CD4-positive, alpha-beta T cell treated with Interleukin-17A for 1 hour (primary cell): Measurements from ENCODE around the gene GNGT2.
A peak's percentile ranks its signal among the peaks of the same experiment; 100 is the strongest.
"Not testable (repeated sequence)": the region's sequence is repeated elsewhere in the genome, so short reads cannot be mapped to it uniquely, and the experiment has no call there.

Source experiments
- DNase-seq: peaks from one replicate; pipeline ENCODE4 v3.0.0-alpha.2; 2020

Gene GNGT2

GRCh38 chr17:49203796-49204195 is 6.6 kb downstream of the GNGT2 start:
- no peak for DNase-seq

- no peak for DNase-seq
These were observed 8.9 kb downstream of the GNGT2 start for GRCh38 chr17:49201481-49201927.

- no peak for DNase-seq
These were observed 9.8 kb downstream of the GNGT2 start for GRCh38 chr17:49200423-49201083.

GRCh38 chr17:49198211-49198610 is 12.2 kb downstream of the GNGT2 start:
- no peak for DNase-seq

- DNase-seq = no peak
These were observed 12.9 kb downstream of the GNGT2 start for GRCh38 chr17:49197346-49197998.

- DNase-seq = no peak
These were observed 13.9 kb downstream of the GNGT2 start for GRCh38 chr17:49196520-49196919.

- DNase-seq = peak; percentile 21
These were observed 14.6 kb downstream of the GNGT2 start for GRCh38 chr17:49195751-49196150.

GRCh38 chr17:49194297-49194607 is 16.1 kb downstream of the GNGT2 start:
- DNase-seq = no peak

- peak; percentile 28 for DNase-seq
These were observed 16.7 kb downstream of the GNGT2 start for GRCh38 chr17:49193513-49194296.

GRCh38 chr17:49191917-49192741 is 18.2 kb downstream of the GNGT2 start:
- peak; percentile 92 for DNase-seq

- DNase-seq = no peak
These were observed 18.9 kb downstream of the GNGT2 start for GRCh38 chr17:49191409-49191916.

- DNase-seq = no peak
These were observed 19.4 kb downstream of the GNGT2 start for GRCh38 chr17:49190932-49191331.

GRCh38 chr17:49187301-49187700 is 23.1 kb downstream of the GNGT2 start:
- no peak for DNase-seq

- not testable (repeated sequence) for DNase-seq
These were observed 25.0 kb downstream of the GNGT2 start for GRCh38 chr17:49185381-49185780.

GRCh38 chr17:49184522-49184921 is 25.9 kb downstream of the GNGT2 start:
- not testable (repeated sequence) for DNase-seq

- DNase-seq = no peak
These were observed 26.6 kb downstream of the GNGT2 start for GRCh38 chr17:49183801-49184200.

- DNase-seq = no peak
These were observed 27.0 kb downstream of the GNGT2 start for GRCh38 chr17:49183341-49183740.

GRCh38 chr17:49180998-49181635 is 29.3 kb downstream of the GNGT2 start:
- no peak for DNase-seq

- DNase-seq = peak; percentile 70
These were observed 30.1 kb downstream of the GNGT2 start for GRCh38 chr17:49180303-49180702.

- DNase-seq = not testable (repeated sequence)
These were observed 34.4 kb downstream of the GNGT2 start for GRCh38 chr17:49175978-49176377.

- not testable (repeated sequence) for DNase-seq
These were observed 39.7 kb downstream of the GNGT2 start for GRCh38 chr17:49170711-49171110.

GRCh38 chr17:49170216-49170615 is 40.2 kb downstream of the GNGT2 start:
- no peak for DNase-seq
